NCI-H1417 treated with DMSO at 0.1 percent for 48 hours (cell line): Measurements from ENCODE around the gene ARFIP1.

Experiments used
- DNase-seq: peaks from one replicate; lab custom pipeline; 2025; lab: John Stamatoyannopoulos, UW

Gene ARFIP1

DNA sequence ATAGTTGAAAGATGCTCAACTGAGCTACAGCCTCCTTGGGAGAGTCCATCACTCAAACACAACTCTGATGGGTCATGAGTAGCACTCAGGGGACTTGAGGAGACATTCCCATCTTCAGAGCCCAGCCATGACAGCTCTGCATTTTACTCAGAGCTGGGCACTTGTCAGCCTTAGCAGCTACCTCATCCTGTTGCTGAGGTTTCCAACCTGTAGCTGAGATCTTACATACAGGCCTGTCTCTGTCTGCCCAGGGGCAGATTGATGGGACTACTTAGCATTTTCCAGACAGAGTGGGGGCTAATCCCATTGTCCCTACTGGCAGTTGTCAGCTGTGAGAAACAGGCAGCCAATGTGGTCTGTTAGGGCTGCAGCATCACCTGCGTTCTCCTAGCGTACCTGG, 159.9 kb downstream of the ARFIP1 start:
- DNase-seq: no peak

DNA sequence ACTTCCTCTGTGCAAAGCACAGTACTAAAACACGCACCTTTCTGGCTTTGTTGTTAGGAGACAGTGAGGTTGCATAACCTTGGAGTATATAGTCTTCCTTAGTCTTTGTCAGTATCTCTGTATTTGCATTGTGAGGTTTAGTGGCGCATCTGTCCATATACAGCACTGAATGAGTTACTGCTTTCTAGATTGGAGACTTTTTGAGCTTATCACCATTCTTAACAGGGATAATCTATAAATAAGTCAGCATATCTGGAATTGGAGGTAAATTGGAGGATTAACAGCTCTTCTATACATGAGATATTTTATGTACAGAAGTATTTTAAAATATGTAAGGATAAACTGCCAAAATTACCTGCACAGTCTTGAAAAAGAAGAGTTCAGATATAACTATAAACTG, 160.7 kb downstream of the ARFIP1 start:
- no peak for DNase-seq

DNA sequence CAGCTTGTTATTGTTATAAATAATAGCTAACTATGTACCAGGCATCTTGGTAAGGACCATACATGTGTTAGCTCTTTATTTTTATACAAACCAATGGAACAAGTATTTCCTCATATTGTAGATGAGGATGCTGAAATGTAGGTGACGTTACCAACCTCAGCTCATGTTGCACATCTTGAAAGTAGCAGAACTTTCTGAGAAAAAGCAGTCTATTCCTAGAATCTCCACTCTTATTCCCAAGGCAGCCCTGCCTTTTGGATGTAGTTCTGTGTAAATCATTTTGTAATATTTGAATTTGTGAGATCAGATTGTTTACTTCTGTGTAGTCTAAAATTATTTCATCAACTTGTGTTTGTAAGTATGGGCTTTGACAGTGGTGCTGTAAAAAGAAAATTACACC, 161.7 kb downstream of the ARFIP1 start:
- no peak for DNase-seq

DNA sequence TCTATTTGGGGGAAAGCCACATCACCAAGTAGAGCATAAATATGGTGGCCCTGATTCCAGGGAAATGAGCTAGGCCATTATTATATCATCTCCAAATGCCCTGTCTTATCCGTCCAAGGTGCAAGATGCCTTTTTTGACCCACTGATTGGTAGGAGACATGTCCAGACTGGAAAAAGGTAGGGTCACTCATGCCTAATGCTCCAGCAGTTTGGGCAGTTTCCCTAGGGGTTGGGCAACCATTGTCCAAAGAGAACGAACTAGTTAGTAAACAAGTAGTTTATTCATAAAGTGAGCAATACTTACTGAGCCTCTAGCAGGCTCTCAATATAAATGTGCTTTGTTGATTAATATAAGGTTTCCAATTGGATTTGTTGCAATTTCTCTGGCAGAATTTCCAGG, 162.6 kb downstream of the ARFIP1 start:
- DNase-seq: no peak

DNA sequence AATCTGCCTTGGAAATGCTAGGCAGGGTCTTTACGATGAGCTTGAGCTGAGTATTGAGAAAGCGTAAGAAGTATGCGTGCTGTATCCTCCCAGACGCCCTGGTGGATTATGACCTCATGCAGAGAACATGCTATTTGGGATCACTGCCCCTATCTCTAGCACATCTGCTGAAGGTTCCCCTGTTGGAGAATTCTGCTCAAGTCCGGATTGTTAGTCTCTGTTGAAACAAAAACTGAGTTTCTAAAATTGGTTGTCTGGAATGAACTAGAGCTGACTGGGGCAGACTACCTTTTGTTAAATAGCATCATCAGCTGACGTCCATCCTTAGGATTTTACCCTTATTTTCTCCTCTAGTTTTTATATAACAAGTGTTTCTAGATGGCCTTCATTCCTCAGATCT, 163.9 kb downstream of the ARFIP1 start:
- no peak for DNase-seq

DNA sequence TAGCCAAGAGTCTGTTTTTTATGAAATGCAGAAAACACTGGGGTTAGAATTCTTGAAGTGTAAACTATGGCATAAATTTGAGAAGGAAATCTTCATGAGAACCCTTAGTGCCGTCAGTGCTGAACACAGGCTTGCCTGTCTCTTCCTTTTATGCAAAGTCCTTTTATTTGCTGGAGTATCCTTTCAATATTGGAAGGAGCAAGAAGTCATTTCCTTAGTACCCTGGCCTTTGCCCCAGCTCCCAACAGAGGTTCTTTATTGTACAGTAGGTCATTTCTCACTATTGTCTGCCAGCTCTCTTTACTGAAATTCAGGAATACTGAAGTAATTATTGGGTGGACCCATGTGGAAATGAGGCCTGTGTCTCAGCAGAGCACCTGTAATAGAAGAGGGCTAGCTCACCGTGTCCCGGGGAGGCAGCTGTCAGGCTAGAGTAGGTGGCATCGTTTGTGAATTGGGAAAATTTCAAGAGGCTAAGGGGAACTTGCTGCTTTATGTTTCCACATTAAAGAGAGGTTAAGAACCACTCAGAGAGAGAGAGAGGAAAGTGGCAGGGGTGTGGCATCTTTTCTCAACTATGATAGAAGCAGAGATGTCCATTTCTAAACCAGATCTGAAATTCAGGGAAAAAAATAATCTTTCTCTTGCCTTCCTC, 165.0 kb downstream of the ARFIP1 start:
- DNase-seq: no peak

DNA sequence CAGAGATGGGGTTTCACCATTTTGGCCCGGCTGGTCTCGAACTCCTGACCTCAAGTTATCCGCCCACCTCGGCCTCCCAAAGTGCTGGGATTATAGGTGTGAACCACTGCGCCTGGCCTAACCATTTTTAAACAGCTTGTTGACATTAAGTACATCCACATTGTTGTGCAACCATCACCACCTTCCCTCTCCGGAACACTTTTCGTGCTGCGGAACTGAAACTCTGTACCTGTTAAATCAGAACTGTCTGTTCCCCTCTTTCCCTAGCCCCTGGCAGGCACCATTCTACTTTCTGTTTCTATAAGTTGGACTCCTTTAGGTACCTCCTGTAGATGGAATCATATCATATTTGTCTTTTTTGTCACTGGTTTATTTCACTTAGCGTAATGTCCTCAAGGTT, 165.9 kb downstream of the ARFIP1 start:
- no peak for DNase-seq

DNA sequence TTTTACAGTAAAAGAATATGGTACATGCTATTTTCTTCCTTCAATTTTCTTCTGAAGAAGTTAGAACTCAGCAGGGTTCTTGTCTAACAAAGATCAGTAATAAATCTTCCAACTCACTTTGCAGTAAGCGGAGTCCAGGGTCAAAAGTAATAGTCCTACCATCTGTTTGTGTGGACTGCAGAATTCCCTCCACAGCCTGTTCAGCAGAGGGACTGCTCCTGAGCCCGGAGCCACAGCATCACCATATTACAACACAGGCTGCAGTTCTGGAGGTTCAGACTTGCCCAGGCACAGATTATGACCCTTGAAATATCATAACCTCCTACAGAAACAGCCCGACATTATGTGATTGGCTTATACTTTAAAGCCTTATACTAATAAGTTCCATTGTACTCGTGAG, 166.7 kb downstream of the ARFIP1 start:
- no peak for DNase-seq

DNA sequence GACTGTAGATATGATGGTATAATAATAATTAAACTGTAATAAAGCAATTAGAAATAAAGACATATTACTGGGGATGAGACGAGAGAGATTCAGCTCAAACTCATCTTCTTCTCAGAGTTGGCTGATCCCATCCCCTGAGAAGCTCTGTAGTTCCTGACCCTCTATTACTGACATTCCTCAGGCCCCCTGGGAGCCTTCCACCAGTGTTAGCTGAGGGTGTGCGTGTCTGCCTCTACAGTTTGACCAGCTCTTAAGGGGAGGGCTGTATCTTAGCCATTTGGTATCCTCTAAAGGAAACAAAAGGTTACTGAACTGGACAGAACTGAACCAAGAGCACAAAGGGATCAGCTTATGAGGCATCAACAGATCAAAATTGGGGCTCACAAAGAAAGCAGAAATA, 167.6 kb downstream of the ARFIP1 start:
- DNase-seq: no peak

DNA sequence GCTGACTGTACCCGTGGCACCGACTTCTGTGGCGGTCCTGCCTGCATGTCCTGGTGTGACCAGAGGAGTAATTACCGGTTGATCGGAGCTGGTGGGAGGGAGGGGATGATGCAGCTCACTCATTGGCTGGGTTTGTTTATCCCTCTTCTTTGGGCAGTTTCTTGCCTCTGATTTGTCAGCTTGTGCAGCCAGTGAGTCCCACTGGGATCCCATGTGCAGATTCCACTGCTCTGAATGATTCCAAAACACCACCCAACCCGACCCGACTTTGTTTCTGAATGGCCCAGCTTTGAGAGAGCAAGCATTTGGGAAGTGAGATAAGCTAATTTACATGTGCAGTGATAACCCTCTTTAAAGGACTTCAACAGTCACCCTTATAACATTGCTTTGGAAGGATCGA, 170.2 kb downstream of the ARFIP1 start:
- no peak for DNase-seq

DNA sequence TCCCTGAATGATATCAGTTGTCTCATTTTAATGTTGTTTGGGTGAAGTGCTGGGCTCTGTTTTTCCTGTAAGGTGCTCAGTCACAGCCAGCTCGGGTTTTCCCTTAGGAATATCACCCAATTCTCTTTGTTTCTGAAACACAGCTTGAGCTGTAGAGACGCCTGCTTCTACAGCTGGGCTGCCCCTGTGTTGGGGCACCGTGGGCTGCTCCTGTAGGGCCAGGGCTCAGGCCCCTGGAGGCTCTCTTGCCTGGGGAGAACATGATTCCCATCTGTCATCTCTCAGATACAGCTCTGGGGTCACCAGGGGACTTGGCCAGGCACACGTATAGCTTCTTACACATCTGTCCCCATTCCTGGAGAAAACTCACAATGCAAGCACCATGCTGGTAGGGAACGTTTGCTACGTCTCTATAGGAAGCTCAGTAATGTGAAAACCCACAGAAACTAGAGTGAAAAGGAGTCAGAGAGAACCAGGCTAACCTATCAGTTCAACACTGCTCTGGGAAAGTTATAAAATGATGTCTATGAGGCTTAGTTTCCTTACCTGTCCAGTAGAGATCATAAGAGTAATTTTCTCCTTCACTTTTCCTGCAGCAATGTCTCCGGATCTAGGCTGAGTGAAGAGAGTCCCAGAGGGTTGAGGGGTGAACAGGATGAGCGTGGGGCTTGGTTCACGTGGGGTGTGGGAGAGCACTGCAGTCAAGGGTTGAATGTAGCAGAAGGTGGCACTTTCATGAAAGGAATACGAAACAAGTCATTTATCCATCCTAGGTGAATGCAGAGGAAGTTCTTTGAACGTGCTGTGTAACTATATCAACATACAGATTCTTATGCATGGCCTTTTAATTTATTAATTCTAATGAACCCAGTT, 170.9 kb downstream of the ARFIP1 start:
- no peak for DNase-seq

DNA sequence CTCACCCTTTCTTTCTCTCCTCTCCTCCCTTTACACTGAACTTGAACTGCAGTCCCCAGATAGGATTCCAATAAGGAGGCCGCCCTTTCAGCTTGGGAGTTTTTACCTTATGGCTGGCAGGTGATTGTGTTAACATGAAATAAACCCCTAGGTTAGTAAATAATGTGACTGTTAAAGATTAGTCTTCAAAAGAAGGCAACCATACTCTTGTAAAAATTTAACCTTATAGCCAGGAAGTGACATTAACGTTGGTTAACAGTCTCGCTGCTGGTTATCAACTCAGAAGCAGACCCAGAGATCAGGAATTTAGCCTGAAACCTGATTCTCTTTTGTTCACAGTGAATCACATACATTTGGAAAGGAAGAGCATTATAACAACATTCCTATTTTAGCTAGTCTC, 171.6 kb downstream of the ARFIP1 start:
- DNase-seq: no peak

DNA sequence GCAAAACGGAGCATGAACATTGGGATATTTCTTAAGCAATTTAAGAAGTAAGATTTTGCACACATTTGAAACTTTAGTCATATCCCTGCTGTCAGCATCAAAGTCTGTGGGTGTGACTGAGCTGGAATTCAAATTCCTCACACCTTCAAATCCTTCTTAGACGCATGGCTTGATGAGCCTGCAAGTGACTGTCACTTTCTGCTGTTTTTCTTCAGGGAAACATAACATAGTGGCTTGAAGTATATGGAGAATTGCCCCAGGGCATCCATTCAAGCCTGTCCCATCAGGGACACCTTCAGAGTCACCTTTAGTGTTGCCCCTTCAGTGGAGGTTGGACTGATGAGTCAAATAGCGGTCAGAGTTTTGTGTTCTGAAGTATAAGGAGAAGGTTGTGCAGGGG, 173.8 kb downstream of the ARFIP1 start:
- DNase-seq: no peak

DNA sequence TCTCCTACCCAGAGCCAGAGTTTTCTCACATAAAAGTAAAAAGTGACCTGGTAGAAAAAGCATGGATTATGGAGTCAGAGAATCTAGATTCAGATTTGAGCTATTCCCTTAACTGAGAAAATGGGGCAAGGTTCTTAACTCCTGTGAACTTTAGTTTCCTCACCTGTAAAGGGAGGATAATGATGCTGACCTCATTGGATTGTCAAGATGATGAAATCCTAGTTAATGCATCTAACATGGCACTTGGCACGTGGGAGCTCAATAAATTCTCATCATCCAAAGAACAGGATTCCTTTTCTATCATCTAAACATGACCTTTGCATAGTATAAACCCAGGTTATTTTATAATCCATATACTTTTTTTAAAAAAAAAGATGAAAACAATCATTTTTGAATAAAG, 175.0 kb downstream of the ARFIP1 start:
- no peak for DNase-seq

DNA sequence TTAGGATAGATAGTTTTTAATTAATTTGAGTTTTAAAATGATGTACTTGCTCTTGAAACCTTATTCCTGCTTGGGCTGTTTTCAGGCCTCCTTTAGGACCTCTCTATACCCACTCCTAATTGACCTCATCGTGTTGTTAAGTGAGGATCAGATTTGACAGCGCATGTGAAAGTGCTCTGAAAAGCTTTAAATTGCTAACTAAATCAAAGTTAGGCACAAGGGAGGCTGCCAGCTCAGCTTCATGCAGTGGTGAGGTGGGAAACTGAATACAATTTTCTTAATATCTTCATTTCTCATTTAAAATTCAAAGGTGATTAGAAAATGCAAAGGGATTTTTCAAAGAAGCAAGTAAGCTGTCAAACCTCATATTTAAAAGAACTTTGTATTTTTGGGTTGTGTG, 176.4 kb downstream of the ARFIP1 start:
- DNase-seq: no peak

DNA sequence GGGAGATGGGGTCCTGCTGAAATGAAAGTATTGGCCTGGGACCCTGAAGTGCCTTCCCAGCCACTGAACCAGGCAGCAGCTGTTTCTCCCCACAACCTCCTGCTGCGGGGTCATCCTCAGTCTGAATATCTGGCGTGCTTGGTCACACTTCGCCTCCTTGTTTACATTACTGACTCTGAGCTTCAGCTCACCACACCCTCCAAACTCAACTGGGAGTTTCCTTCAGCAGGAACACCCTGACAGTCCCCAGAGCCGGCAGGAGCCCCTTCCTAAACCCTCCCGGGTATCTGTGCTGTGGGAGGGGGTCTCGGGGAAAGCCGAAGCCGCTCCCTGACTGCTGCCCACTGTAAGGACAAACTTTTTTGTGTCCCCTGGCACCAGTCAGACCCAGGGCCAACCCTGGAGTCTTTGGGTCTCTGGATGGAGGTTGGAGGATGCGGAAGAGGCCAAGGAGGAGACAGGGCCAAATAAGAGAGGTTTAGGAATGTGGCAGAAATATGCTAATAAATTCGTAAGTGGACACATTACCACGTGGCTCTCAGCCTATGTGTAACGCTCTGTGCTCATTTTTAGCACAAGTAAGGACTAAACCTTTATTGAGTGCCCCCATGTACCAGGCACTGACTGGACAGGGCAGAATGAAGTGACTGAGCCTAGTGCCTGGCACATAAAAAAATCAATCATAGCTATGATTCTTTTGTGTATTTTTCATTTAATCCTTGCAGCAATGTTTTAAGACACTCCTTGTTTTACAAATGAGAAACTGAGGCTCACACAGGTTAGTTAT, 177.1 kb downstream of the ARFIP1 start:
- no peak for DNase-seq

DNA sequence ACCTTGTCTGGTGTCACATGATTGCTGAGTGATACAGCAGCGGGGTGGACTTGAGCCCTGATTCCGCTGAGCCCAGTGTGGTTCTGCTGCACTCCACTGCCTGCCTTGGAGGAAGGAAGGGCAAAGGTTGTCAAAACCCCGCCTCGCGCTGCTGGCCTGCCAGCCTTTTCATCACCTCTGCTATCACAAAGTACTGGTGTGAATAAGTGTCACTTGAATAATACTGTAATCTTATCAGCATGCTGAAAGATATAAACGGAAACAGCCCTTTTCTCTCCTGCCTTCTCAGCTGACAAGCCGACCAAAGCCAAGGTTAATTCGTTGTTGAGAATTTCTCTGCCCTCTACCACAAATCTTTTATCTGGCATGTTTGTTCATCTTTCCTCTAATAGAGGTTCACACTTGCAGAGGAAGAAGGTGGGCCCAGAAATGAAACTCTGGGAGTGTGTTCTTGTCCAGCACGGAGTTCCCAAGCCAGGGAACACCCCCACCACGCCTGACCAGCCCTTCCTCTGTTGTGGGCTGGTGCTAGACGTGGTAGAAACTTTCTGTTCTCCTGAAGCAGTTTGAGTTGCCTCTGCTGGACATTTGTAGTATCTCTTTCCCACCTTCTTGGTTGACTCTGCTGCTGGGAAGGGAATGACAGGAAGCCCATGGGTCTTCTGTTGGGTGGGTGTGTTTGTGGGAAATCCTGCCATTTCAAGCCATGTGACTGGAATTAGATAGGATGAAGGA, 177.8 kb downstream of the ARFIP1 start:
- no peak for DNase-seq

DNA sequence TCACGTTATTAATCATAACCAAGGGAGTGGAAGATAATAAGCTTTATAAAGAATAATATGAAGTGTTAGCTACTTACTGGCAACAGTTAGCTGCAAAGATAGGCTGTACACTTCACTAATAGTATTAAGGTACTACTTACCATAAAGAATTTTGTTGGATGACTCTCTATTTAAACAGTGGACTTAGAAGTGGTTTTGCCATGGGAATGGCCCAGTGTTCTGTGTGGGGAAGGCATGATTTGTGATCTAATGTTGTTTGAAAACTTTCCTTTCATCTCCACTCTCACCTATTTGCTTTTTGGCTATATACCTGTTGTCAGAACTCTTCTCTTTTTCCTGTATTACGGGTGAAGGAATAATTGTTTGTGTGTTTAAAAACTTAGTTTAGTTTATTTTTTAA, 179.3 kb downstream of the ARFIP1 start:
- DNase-seq: no peak

DNA sequence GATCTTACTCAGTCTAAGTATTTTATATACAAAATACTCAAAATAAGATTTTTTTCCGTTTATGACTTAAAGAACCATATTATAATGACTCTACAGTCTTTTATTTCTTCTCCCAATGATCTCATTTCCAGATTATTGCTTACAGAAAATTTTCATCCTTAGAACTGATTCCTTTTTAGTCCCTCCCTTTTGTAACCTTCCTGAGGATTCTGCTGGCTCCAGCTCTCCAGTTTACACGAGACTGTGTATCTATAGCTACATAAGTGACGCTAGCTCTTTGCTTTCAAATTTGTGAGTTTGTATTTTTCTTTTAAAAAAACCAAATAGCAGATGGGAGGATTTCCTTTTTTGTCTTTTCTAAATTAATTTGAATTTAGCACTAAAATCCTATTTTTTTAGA, 180.3 kb downstream of the ARFIP1 start:
- no peak for DNase-seq

DNA sequence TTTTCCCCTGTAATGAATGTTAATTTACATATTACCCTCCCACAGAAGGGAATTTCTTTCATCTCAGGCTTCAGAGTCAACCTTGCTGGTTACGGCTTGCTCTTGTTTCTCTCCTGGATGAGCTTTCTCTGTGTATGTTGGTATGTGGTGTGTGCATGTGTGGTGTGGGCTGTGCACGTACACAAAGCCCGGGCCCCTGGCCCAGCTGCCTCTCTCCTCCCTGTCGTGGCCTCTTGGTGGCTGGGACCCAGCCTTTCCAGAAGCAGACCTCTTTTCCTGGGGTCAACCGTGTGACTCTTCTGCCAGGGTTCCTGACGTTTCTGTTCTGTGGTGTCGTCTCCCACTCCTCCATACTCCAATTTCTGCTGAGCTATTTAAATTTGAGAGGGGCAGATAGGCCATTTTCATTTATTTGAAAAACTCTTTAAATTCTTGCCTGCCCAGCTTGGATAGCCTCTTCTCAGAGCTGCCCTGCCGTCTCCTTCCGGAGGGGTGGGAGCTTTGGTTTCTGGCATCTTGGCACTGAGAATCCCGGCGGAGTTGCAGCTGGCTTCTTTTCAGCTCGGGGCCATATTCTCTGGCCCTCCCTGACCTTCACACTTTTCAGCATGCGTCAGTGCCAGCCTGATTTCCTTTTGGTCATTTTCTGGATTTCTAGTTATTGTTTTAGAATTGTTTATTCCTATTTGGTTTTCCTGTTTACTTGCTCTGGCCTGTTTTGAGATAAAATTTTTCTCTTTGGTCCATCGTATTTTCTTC, 181.4 kb downstream of the ARFIP1 start:
- DNase-seq: no peak

DNA sequence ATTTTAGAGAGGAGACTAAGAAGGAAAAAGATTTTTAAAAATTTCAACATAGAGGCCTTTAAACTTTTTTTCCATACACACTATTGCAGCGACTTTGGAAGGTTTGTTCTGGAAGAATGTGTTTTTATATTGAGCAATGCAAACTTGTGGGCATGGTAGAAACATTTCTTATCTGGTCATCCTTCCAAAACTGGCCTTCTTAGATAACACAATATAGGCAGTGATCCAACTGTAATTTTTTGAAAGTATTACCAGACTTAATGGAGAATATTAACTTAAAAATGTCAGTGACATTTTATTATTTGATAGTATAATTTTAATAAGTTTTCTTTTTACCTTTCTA, 182.0 kb downstream of the ARFIP1 start:
- no peak for DNase-seq
